Midbrain (tissue), 1 donor: Measurements from ENCODE around the gene ABHD1.
A peak's percentile ranks its signal among the peaks of the same experiment; 100 is the strongest.
"Not testable (repeated sequence)": the region's sequence is repeated elsewhere in the genome, so short reads cannot be mapped to it uniquely, and the experiment has no call there.

Experiments used
- DNase-seq: peaks from one replicate; lab custom pipeline; 2025; lab: John Stamatoyannopoulos, UW

Gene ABHD1

DNA sequence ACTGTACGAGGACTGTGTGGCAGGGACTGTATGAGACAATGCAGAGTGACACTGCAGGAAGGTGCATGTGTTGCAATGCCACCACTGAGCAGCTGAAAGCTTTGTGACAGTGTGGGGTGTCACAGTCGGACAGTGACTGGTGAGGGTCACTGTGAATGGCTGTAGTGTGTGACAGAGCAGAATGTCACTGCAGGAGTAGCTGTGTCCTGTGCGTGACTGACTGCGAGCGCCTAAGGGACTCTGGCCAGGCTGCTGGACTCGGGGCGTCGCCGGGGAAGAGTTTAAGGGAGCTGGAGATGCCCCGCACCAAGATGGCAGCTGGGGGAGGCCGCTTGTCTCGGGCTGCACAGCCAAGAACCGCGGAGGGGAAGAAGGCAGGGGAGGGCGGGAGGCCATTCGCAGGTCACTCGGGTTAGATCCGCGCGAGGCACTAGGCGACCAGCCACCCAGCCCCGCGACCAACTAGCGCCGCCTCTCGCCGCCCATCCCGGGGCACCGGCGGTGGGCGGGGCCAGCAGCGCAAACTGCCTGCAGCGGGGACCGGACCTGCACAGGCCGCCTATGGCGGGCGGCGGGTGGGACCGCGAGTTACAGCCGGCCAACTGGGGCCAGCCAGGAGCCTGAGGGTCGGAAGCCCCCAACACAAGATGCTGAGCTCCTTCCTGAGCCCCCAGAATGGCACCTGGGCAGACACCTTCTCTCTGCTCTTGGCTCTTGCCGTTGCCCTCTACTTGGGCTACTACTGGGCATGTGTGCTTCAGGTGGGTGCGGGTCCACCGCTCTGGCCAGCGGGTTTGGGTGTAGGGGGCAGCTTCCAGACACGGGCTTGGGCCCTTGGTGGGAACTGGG lies at the start of gene ABHD1:
Gene ABHD1, plus strand, starts transcription at position 514 of the 849 bp plus-strand sequence. Its CDS starts 134 bp downstream, at position 648.
- DNase-seq, result peak; percentile 72

DNA sequence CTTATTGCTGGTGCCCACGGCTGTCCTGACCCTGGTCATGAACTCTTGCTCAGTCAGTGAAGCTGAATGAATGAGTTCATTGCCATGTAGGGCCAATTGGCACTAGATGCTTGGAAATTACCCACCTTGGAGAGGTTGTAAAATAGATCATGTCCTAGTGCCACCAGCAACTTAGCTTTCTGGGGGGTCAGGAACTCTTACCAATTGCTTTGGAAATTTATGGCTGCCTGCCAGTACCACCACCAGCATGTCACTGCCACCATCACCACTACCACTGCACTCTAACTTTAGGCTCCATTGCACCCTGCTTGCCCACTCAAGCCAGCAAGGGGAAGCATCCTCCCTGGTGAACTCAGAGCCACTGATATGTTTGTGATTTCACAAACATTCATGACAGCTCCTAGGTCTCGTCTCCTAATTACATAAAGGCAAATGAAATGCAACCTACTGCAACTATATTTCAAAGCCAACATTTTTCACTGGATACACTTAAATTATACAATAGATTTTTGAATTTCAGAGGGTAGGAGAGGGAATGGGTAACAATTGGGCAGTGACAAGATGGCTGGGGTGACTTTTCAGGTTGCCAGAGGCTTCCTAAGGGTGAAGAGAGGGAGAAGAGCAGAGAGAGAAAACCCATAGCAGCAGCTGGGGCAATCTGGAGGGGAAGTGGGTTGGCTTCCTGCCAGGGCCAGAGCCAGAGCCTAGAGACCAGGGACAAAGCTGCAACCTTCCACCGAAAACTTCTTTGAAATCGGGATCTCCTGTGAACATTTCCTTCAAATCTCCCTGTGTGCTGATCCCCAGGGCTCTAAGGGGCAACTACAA lies 48.7 kb upstream of the ABHD1 start:
- no peak for DNase-seq

GRCh38 chr2:27075566-27075871 lies 48.1 kb upstream of the ABHD1 start:
- not testable (repeated sequence) for DNase-seq

DNA sequence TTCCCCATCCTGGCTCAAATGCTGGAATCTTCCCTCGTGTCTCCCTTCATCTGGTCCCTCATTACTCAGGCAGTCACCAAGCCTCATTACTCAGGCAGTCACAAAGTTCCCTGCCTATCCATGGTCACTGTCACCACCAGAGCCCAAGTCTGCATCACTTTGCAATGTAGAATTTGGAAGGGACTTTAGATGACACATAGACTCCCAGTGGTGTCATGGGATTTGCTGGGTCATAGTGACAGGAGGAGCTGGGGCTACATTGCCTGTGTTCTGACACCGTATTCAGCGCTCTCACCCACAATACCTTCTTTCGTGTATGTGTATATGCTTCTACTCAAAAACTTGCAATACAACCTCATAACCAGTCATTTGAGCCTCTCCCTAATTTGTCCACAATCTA lies 47.3 kb upstream of the ABHD1 start:
- no peak for DNase-seq

GRCh38 chr2:27077231-27077630 lies 46.4 kb upstream of the ABHD1 start:
- no peak for DNase-seq

GRCh38 chr2:27078267-27079194 lies 45.1 kb upstream of the ABHD1 start, which contains the start of gene EMILIN1:
Gene EMILIN1 (plus strand): TSS chr2:27078615. CDS start chr2:27079066, 451 bp downstream.
- peak; percentile 66 for DNase-seq

GRCh38 chr2:27079233-27080139 lies 44.1 kb upstream of the ABHD1 start:
- no peak for DNase-seq

DNA sequence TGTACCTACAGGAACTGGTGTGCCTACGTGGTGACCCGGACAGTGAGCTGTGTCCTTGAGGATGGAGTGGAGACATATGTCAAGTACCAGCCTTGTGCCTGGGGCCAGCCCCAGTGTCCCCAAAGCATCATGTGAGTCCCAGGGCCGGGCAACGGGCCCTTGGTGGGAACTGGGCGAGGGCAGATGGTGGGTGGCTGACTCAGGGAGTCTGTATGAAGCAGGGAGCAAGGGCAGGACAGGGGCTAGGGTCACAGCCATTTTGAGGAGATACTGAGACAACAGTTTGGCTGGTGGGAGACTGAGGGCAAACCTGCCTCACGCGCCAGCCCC lies 43.5 kb upstream of the ABHD1 start:
- no peak for DNase-seq

- DNase-seq, result no peak
These were observed 43.0 kb upstream of the ABHD1 start for GRCh38 chr2:27080603-27080936.

DNA sequence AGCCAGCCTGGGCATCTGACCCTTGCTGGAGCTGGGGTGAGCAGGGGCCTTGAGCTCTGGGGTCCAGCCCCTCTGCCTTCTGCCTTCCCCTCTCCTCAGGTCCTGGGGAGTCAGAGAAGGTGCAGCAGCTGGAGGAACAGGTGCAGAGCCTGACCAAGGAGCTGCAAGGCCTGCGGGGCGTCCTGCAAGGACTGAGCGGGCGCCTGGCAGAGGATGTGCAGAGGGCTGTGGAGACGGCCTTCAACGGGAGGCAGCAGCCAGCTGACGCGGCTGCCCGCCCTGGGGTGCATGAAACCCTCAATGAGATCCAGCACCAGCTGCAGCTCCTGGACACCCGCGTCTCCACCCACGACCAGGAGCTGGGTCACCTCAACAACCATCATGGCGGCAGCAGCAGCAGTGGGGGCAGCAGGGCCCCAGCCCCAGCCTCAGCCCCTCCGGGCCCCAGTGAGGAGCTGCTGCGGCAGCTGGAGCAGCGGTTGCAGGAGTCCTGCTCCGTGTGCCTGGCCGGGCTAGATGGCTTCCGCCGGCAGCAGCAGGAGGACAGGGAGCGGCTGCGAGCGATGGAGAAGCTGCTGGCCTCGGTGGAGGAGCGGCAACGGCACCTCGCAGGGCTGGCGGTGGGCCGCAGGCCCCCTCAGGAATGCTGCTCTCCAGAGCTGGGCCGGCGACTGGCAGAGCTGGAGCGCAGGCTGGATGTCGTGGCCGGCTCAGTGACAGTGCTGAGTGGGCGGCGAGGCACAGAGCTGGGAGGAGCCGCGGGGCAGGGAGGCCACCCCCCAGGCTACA lies 41.4 kb upstream of the ABHD1 start:
- no peak for DNase-seq

GRCh38 chr2:27082773-27083409 lies 40.7 kb upstream of the ABHD1 start:
- no peak for DNase-seq

DNA sequence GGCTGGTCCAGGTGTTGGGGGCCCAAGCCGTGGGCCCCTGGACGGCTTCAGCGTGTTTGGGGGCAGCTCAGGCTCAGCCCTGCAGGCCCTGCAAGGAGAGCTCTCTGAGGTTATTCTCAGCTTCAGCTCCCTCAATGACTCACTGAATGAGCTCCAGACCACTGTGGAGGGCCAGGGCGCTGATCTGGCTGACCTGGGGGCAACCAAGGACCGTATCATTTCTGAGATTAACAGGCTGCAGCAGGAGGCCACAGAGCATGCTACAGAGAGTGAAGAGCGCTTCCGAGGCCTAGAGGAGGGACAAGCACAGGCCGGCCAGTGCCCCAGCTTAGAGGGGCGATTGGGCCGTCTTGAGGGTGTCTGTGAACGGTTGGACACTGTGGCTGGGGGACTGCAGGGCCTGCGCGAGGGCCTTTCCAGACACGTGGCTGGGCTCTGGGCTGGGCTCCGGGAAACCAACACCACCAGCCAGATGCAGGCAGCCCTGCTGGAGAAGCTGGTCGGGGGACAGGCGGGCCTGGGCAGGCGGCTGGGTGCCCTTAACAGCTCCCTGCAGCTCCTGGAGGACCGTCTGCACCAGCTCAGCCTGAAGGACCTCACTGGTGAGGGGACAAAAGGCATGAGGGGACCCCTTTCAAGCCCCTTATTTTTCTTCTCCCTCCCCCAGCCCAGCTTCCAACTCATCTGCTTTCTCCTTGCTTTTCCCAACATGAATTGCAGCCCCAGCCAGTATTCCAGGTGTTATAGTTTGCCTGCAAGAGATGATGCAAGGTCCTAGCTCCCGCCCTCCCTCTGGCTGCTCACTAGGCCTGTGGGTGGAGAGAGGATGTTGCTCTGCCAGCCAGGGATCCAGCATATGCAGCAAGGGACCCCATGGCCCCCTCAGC lies 40.0 kb upstream of the ABHD1 start:
- no peak for DNase-seq

- no peak for DNase-seq
These were observed 39.1 kb upstream of the ABHD1 start for GRCh38 chr2:27084297-27085061.

- no peak for DNase-seq
These were observed 38.4 kb upstream of the ABHD1 start for GRCh38 chr2:27085062-27085672.

DNA sequence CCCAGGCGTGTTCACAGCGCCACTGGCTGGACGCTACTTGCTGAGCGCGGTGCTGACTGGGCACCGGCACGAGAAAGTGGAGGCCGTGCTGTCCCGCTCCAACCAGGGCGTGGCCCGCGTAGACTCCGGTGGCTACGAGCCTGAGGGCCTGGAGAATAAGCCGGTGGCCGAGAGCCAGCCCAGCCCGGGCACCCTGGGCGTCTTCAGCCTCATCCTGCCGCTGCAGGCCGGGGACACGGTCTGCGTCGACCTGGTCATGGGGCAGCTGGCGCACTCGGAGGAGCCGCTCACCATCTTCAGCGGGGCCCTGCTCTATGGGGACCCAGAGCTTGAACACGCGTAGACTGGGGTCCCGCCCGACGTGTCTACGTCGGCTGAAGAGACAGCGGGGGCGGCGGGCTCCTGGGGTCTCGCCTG lies 37.9 kb upstream of the ABHD1 start:
- DNase-seq, result peak; percentile 64

DNA sequence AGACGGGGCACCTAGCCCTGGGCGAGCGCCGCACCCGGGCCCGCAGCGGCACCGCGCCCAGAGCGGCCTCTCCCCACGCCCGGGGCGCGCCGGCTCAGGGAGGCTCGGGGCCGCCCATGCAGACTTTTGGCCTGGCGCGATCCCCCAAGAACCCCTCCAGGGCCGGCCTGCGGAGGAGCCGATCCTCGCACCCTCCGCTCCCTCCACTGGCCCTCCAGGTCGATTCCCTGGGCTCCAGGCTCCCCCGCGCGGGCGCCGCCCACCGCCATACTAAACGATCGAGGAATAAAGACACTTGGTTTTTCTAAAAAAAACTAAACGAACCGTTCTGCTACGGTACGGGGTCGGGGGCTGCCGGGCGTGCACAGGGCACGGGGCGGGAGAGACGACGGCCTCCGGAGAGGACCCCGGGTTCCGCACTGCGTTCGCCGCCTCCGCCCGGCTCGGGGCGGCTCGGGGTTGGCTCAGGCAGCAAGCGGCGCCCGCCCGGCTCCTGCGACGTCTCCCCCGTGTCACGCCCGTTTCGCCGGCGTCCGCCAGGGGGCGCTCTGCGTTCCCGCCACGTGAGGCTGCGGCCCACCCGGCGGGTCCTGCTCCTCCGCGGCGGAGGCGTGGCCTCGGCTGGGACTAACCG lies 37.4 kb upstream of the ABHD1 start:
- DNase-seq, result peak; percentile 95
